DND-41 (cell line): Measurements from ENCODE around the gene SLC13A3.

Experiments used
- EZH2 ChIP-seq: IDR thresholded peaks from 3 replicates; pipeline ENCODE4 v1.6.1; 2012; ENCODE audit warnings: borderline replicate concordance, low read depth, mild to moderate bottlenecking, moderate library complexity, low read length, inconsistent platforms; ENCODE audit not compliant: severe bottlenecking
- TF ChIP-seq, protein P1 (sequence below): IDR thresholded peaks from 2 replicates; pipeline ENCODE4 v1.5.1; 2012; ENCODE audit warnings: borderline replicate concordance, low read length, moderate library complexity, mild to moderate bottlenecking; ENCODE audit not compliant: poor library complexity, severe bottlenecking; ENCODE audit errors: extremely low read depth

DNA sequence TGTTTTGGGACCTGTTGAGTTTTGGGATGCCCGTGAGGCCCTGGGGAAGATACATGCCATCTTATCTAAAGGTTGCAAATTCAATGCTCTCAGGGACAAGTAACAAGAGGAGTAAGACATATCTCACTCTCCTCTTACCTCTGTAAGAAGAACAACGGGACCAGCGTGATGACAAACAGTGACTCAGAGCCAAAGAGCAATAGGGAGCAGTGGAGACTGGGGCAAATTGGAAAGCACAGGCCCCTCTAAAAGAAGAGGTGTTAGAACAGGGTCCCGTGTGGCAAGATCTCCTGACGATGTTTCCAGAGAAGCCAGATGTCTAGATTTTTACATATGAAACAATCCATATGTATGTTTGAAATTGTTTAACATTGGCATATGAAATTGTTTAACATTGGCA lies 26.3 kb upstream of the SLC13A3 start:
- TF ChIP-seq, protein P1, sequence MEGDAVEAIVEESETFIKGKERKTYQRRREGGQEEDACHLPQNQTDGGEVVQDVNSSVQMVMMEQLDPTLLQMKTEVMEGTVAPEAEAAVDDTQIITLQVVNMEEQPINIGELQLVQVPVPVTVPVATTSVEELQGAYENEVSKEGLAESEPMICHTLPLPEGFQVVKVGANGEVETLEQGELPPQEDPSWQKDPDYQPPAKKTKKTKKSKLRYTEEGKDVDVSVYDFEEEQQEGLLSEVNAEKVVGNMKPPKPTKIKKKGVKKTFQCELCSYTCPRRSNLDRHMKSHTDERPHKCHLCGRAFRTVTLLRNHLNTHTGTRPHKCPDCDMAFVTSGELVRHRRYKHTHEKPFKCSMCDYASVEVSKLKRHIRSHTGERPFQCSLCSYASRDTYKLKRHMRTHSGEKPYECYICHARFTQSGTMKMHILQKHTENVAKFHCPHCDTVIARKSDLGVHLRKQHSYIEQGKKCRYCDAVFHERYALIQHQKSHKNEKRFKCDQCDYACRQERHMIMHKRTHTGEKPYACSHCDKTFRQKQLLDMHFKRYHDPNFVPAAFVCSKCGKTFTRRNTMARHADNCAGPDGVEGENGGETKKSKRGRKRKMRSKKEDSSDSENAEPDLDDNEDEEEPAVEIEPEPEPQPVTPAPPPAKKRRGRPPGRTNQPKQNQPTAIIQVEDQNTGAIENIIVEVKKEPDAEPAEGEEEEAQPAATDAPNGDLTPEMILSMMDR = no peak
- TF ChIP-seq EZH2 = no peak
